Measurements from ENCODE around the gene ZFAND3. TPM values are rescaled to one million over a fixed set of nuclear protein-coding genes. Genes with fewer than 3 reads are reported as not detected.

Gene ZFAND3
- polyA plus RNA-seq, 10 donors, result 72.6 to 114 (median 89.2) TPM

- no peak for DNase-seq
These were observed 344.6 kb downstream of the ZFAND3 start for GRCh38 chr6:38164131-38164481.

DNA sequence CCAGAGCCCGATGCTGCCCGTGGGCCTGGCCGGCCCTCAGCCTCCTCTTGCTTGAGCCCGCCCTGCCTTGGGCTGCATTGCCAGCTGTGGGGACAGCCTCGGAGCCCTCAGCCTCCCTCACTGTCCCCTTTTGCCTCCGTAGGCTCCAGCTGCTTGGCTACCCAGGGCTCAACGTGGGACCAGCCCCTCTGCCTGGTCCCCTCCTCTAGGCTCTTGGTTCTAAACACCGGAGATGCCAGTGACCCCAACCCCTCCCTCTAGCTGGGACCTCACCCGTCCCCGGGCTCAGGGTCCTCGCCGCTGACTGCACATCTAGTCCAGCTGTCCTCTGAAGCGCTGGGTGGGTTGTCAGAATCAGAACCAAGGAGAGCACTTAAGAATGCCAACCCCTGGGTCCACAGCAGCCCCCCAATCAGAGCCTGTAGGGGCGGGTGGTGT lies 345.2 kb downstream of the ZFAND3 start:
- no peak for DNase-seq

GRCh38 chr6:38166411-38167240 lies 347.1 kb downstream of the ZFAND3 start:
- DNase-seq, result no peak

- no peak for DNase-seq
These were observed 348.1 kb downstream of the ZFAND3 start for GRCh38 chr6:38167598-38167997.

DNA sequence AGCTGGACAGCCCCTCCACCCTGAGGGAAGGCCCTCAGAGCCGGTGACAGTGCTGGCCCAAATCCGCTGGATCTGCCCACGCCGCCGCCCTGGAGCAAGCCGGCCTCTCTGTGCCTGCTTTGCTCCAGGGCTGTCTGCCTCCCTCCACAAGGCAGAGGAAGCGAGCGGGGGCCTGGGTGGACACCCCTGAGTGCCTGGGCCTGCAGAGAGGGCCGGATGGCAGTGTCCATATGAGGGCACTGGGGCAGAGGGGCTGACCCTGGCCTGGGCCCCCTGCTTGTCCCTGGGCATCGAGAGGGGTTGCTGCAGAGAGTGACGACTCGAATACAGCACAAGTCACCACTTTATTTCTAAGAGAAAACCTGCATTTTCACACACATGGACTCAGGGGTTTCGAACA lies 348.6 kb downstream of the ZFAND3 start:
- no peak for DNase-seq

GRCh38 chr6:38168699-38169098 lies 349.2 kb downstream of the ZFAND3 start:
- DNase-seq, result no peak

GRCh38 chr6:38169221-38169976 lies 349.9 kb downstream of the ZFAND3 start:
- no peak for DNase-seq

DNA sequence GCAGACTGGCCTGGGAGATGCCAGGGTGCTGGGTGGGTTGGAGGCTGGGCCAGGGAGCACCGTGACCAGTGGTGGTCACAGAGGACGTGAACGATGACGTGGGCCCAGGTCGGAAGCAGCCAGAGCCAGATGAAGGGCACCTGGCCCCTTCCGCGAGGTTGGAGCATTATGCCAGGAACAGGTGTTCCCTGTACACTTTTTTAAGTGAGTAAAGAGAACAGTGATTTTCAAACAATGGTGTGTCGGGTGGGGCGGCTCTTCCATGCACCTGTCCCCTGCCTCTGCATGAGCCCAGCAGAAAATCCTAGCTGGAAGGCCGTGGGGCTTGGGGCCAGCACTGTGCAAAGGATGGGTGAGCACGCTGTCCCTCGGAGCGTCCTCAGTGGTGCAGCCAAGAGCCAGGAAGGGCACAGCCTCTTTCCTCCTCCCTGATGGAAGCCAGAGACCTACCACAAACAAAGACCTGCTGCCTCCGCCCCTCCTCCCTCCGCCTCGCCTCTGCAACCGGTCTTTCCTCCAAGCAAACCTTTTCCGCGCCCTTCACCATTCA lies 350.5 kb downstream of the ZFAND3 start:
- DNase-seq, result no peak

- no peak for DNase-seq
These were observed 351.3 kb downstream of the ZFAND3 start for GRCh38 chr6:38170666-38171355.

GRCh38 chr6:38171997-38172738 lies 352.6 kb downstream of the ZFAND3 start:
- no peak for DNase-seq

GRCh38 chr6:38172739-38173410 lies 353.3 kb downstream of the ZFAND3 start:
- DNase-seq, result no peak

DNA sequence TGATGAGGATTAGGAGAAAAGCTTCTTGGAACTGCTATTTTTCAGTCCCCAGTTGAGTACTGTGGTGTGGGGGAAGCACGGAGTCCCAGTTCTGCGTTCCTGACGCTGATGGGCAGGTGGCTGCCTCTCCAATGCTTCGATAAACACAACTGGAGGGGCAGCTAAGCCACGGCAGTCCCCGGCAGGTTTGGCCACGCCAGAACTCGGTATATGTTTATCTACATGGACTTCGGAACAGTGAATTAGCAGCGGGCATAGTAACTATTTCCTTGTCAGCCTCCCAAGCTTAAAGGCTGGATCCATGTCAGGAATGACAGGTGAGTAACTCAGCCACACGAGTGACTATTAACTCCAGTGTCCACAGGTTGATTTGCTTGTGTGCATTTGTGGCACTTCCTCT lies 354.4 kb downstream of the ZFAND3 start:
- no peak for DNase-seq

DNA sequence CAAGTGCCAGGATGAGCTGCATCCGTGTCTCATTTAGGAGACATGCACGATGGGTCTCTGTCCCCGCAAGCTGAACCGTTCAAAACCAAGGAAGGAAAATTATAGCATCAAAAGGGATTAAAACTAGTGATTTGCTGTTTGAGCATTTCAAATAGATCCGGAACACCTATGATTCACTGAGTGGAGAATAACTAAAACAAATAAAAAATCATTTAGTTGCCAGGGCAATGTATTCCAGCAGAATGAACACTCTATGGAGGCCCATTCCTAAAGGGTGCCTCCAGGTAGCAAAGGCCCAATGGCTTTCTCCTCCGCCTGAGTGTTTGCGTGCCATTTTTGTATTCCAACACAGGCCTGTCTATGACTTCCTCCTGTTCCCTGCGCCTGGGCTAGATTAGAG lies 354.8 kb downstream of the ZFAND3 start:
- no peak for DNase-seq

GRCh38 chr6:38174806-38175495 lies 355.4 kb downstream of the ZFAND3 start:
- DNase-seq, result no peak

DNA sequence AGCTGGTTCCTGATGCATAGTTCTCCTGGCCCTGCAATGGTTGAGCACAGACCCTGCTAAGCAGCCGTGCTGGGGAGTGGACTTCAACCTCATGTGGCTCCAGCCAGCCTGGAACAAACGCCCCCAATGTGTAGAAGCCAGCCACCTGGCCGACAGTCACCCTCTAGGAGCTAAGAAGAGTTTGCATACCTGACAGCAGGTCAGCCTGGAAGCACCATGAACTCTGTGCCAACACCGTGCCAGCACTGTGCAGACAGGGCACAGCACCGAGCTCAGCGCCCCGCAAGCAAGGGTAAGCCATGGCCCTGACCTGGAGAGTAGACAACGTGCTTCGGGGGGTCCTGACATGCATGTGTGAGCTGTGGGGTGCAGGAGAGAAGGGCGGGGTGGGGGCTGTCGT lies 356.3 kb downstream of the ZFAND3 start:
- no peak for DNase-seq

DNA sequence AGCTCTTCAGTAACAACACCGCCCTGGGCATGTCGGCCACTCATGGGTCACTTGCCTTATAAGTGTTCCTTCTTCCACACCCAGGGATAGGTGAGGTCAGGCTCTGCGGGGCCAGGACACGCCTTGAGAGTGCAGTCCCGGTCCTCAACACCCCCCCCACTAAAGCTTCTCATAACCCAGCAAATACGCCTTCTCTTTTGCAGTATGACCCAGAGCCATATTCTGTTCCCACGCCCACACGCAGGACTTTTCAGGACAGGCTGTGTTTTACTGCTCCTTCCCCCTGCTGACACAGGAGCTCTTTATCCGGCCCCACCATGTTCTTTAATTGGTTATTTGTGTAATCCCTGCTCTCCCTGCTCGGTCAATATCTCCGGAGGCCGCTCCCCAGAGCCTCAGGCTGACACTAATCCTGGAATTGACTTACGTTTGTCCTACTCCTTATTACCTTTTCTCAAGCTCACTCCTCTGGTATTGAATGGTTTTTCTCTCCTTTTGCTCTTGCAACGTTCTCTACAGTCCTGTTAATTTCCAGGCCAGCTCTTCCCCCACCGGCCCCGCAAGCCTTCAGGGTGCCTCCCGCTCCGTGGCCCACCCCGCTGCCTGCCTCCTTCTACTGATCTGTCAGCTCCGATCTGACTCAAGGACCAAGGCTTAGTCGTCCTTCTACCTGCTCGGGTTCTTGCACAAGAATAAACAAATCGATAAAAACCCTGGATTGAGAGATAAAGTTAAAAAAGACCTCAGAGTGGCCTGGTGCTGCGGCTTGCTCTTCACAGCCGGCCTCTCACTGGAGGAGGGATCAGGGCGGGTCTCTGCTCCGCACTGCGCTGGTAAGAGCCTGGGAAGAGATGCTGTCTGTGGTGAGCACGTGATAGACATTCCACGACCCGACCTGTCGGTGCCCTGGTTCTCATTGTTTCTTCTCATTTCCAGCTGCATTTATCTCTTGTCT lies 357.5 kb downstream of the ZFAND3 start:
- peak in 1 of 3 donors; percentile 42 for DNase-seq

- no peak for DNase-seq
These were observed 358.5 kb downstream of the ZFAND3 start for GRCh38 chr6:38177882-38178583.

DNA sequence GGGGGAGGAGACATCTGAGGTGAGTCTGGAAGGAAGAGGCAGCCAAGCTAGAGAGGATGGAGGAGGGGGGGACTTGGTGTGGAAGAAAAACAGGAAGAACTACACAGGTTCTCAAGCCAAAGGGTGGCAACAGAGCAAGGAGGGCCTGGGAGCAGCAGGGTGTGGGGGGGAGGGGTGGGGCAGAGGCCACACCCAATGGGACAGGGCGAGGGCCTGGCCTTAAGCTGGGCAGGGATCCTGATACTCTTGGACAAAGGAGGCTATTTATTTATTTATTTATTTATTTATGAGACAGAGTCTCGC lies 359.0 kb downstream of the ZFAND3 start:
- no peak for DNase-seq

- no peak for DNase-seq
These were observed 359.8 kb downstream of the ZFAND3 start for GRCh38 chr6:38179300-38179699.
